Heart left ventricle (tissue), 16 donors: Measurements from ENCODE around the gene PPP1R14B. TPM values are rescaled to one million over a fixed set of nuclear protein-coding genes. Genes with fewer than 3 reads are reported as not detected.

Experiments used
- ATAC-seq, 4 donors: fragments of 200-7000 bp; cut with Tn5 transposase; one replicate each; pipeline ENCODE4 v1.9.1; 2020 to 2022; ENCODE audit warnings: moderate library complexity in 4 of 4, mild to moderate bottlenecking in 3 of 4, moderate number of reproducible peaks in 1 of 4
- DNase-seq, 5 donors: peaks; one replicate each; pipeline ENCODE4 v3.0.0-alpha.2; 2020
- H3K27ac ChIP-seq, 12 donors: fragments of 200-600 bp; sonication (generic) in 4 of 12; one replicate each; pipeline versions ENCODE4 v1.5.0 to v1.8.0; 2016 to 2022; ENCODE audit warnings: mild to moderate bottlenecking in 2 of 12
- H3K27me3 ChIP-seq, 9 donors: fragments of 200-600 bp; sonication (generic) in 2 of 9; one replicate each; pipeline versions ENCODE4 v1.5.1 to v1.8.0; 2016 to 2022; ENCODE audit warnings: mild to moderate bottlenecking in 3 of 9
- H3K36me3 ChIP-seq, 9 donors: fragments of 200-600 bp; sonication (generic) in 2 of 9; one replicate each; pipeline versions ENCODE4 v1.5.0 to v1.8.0; 2018 to 2022; ENCODE audit warnings: mild to moderate bottlenecking in 2 of 9
- H3K4me1 ChIP-seq, 12 donors: fragments of 200-600 bp; sonication (generic) in 4 of 12; one replicate each; pipeline versions ENCODE4 v1.5.0 to v1.8.0; 2016 to 2022; ENCODE audit warnings: mild to moderate bottlenecking in 3 of 12
- H3K4me3 ChIP-seq, 12 donors: fragments of 200-600 bp; sonication (generic) in 4 of 12; one replicate each; pipeline versions ENCODE4 v1.5.0 to v1.8.0; 2017 to 2022; ENCODE audit warnings: mild to moderate bottlenecking in 9 of 12, moderate library complexity in 4 of 12
- H3K9me3 ChIP-seq, 12 donors: fragments of 200-600 bp; sonication (generic) in 4 of 12; one replicate each; pipeline versions ENCODE4 v1.5.0 to v1.8.0; 2016 to 2022; ENCODE audit warnings: mild to moderate bottlenecking in 1 of 12
- CTCF ChIP-seq, 12 donors: fragments of 200-600 bp; sonication (generic) in 4 of 12; IDR thresholded peaks; one replicate each; pipeline versions ENCODE4 v1.5.0 to v1.8.0; 2018 to 2022; ENCODE audit warnings: antibody characterized with exemption in 12 of 12, mild to moderate bottlenecking in 5 of 12
- POLR2A ChIP-seq, 2 donors: fragments of 450-650 bp; IDR thresholded peaks; one replicate each; pipeline ENCODE4 v1.6.1; 2017; ENCODE audit warnings: antibody characterized with exemption in 2 of 2, mild to moderate bottlenecking in 2 of 2, moderate library complexity in 2 of 2
- WGBS, 4 donors: extraction: QIAGEN DNeasy Blood & Tissue Kit in 2 of 4; methylation state at CpG; one replicate each; pipeline versions ENCODE4 v1.1.5 to v1.1.7; 2013 to 2018; 5-methylcytosine and 5-hydroxymethylcytosine counted together
- intact Hi-C, 10 donors: fragments of 100-400 bp; cut with DNase I; formaldehyde crosslinking; loops; one replicate each; pipeline versions ENCODE4 v1.11.1 to v1.14.2; 2022
- polyA plus RNA-seq, 2 donors: library from polyadenylated mRNA; stranded (reverse); fragments of 200-250 nt; gene quantifications; one replicate each; pipeline ENCODE4 v1.2.3, GENCODE V29; 2013
- total RNA-seq, 9 donors: library from RNA; depleted of rRNA in 2 of 9; stranded (reverse); fragments of >200 nt in 2 of 9; fragmentation: NEBNext Ultra II Directional in 3 of 9; extraction: Animal tissue kit (Norgen Biotek cat#: 25700) in 3 of 9; gene quantifications; one replicate each; pipeline versions ENCODE4 v1.1.0 to v1.2.4, GENCODE V29; 2016 to 2023
- donor health status: ischemic (EF 13 %, LVEDD 7.1; RV severe dilation, severe dysfunction).
- donor health status: healthy with polysubstance abuse.
- donor health status: DM: no; HTN: yes; CAD: no.
- donor health status: DM: no; HTN: no; CAD: no.
- donor health status: ischemic (EF 25% LVEDD 6.9; RV normal size, moderate dysfunction).
- donor health status: ischemic (EF 25% LVEDD 5.7; RV mildly dilated, moderate dysfunction).
- donor health status: healthy.
- donor health status: DM: yes; HTN: yes; CAD: no.
- donor health status: ischemic (EF 35%, LVEDD 5.7; RV mildly dilated, moderate dysfunction).
- donor health status: nonischemic (EF 11% LVEDD 7.7; RV severe dilation, severe dysfunction).
- donor health status: DM: yes; HTN: yes; CAD: no.
- donor health status: PGD.
- donor health status: ischemic (EF 29% LVEDD 5.4; RV normal size, mild dysfunction).
- donor health status: nonischemic (EF 23%, LVEDD 6.1; RV moderate dilation, normal function).

The PPP1R14B gene
- total and polyA plus RNA-seq, 11 donors: 69.6 to 244 (median 108) TPM

DNA sequence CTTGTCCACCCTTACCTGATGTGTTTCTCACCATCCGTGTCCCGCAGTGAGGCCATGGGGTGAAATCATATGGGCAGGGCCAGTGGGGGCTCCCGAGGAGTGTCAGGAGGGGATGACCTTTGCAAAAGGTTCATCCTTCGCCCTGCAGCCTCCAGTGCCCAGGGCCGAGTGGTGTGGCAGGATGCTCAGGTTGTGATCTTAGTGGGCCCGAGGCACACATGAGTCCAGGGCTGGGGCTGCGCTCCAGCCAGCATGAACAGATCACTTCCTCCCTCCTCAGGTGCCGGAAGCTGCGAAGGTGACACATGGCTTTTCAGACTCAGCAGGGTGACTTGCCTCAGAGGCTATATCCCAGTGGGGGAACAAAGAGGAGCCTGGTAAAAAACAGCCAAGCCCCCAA lies 8.7 kb downstream of the PPP1R14B start:
- intact Hi-C loops: no loop called here
- ATAC-seq (no peak), DNase-seq (peak in 1 of 5 donors; percentile 37)
- H3K27me3 ChIP-seq: no peaks in the 10 kb centered on the region
- H3K9me3 ChIP-seq: no peaks in the 10 kb centered on the region
- peaks cover 0 to 26% (median 18%) of the 10 kb centered on the region in 9 donors for H3K36me3 ChIP-seq
- WGBS, 4 donors: 82 to 93% (median 92%) methylated on average over 6 to 9 of the region's 9 CpGs
- H3K4me1 ChIP-seq: peaks cover 0 to 70% (median 35%) of the 10 kb centered on the region in 12 donors
- TF ChIP-seq CTCF (IDR thresholded peaks at IDR 0.05): no peak
- no peak overlapping the region for H3K4me3 ChIP-seq
- peak overlapping the region in 4 of 12 donors; percentile 5 to 99 (median 38) for H3K27ac ChIP-seq

DNA sequence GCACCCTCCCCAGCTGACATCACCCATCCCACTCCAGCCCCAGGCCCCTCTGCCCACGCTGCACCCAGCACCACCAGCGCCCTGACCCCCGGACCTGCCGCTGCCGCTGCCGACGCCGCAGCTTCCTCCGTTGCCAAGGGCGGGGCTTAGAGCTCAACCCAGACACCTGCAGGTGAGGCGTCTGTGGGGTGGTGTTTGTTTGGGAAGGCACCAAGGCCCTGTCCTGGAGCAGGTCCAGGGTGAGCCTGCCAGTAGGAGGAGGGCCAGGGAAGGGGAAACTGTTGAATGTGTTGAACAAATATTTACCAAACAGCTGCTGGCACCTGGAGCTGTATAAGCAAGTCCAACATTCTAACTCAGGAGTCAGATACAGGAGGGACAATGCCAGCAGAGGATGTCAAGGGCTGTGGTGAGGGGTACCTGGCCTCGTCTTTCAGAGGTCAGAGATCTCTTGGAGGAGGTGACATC lies 9.2 kb downstream of the PPP1R14B start:
- no peak for TF ChIP-seq CTCF (IDR thresholded peaks at IDR 0.05)
- TF ChIP-seq POLR2A (IDR thresholded peaks at IDR 0.05): no peak
- H3K4me1 ChIP-seq: peaks cover 0 to 64% (median 31%) of the 10 kb centered on the region in 12 donors

DNA sequence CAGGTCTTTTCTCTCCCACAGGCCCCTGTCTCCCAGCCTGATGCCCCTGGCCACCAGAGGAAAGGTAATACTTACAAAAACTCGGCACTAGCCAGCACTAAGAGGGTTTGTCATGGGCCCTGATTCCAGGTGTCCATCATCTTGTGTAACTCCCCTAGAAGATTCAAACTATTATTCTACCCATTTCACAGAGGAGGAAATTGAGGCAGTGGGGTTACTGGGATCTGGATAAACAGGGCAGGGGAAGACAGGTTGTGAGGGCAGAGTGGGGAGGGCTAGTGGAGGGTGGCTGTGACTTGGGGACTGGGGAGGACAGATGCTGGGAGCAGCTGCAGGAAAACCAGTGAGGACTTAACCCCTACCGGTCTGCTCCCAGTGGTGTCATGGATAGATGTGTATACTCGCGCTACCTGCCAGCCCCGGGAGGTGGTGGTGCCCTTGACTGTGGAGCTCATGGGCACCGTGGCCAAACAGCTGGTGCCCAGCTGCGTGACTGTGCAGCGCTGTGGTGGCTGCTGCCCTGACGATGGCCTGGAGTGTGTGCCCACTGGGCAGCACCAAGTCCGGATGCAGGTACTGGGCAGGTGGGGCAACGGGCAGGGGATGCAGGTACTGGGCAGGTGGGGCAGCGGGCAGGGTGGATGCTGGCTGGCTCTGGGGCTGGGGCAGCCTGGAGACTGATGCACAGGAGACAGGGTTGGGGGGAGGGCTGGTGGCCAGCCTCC lies 11.1 kb downstream of the PPP1R14B start:
- Histone ChIP-seq H3K4me3 (peak overlapping the region; percentile 71 to 93 (median 81)), H3K27me3 (no peaks in the 10 kb centered on the region), H3K36me3 (peaks cover 0 to 25% (median 18%) of the 10 kb centered on the region in 9 donors), H3K9me3 (no peaks in the 10 kb centered on the region), H3K4me1 (peaks cover 0 to 72% (median 34%) of the 10 kb centered on the region in 12 donors), H3K27ac (peak overlapping the region in 11 of 12 donors; percentile 85 to 96 (median 93))
- DNase-seq: peak in 1 of 5 donors; percentile 10
- TF ChIP-seq POLR2A (IDR thresholded peaks at IDR 0.05) (no peak), CTCF (IDR thresholded peaks at IDR 0.05) (no peak)
- WGBS, 4 donors: 77 to 81% (median 80%) methylated on average over 8 to 12 of the region's 12 CpGs
- intact Hi-C loops: no loop called here
- ATAC-seq: no peak

More for the DNA sequence above, 9.2 kb downstream of the PPP1R14B start:
- Histone ChIP-seq H3K36me3 (peaks cover 0 to 25% (median 18%) of the 10 kb centered on the region in 9 donors), H3K4me3 (no peak overlapping the region), H3K27ac (peak overlapping the region in 5 of 12 donors; percentile 2 to 99 (median 25)), H3K27me3 (no peaks in the 10 kb centered on the region), H3K9me3 (no peaks in the 10 kb centered on the region)
- intact Hi-C loops: no loop called here
- WGBS, 4 donors: 69 to 87% (median 73%) methylated on average over 12 of the region's 12 CpGs
- DNase-seq (peak in 2 of 5 donors; percentile 22 to 63), ATAC-seq (no peak)

DNA sequence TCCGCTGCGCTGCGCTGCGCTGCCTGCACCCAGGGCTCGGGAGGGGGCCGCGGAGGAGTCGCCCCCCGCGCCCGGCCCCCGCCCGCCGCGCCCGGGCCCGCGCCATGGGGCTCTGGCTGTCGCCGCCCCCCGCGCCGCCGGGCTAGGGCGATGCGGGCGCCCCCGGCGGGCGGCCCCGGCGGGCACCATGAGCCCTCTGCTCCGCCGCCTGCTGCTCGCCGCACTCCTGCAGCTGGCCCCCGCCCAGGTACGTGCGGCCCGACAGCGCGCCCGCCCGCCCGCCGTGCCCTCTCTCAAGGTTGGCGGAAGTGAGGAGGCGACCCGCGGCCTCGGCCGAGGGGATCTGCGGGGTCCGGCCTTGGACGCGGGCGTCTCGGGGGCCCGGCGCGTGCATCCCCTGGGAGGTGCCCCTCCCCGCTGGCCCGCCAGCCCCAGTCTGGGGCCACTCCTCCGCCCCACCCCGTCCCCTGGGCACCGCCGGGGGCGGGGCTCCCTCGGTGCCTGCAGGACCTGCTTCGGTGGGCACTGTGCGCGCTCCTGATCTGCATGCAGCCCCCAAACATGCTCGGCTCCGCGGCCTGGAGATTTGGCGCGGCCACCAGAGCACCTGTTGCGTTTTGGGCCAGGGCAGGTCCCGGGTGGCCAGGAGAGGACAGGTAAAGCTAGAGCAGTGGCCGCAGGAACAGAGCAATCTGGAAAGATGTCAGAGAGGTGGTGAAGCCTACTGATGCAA lies 11.9 kb downstream of the PPP1R14B start:
- intact Hi-C loops: no loop called here

More for the DNA sequence above, 11.9 kb downstream of the PPP1R14B start:
- H3K9me3 ChIP-seq: no peaks in the 10 kb centered on the region
- H3K36me3 ChIP-seq: peaks cover 0 to 25% (median 18%) of the 10 kb centered on the region in 9 donors
- ATAC-seq (peak in 3 of 4 donors; percentile 21 to 52 (median 35)), DNase-seq (peak in 4 of 5 donors; percentile 59 to 75 (median 62))
- peaks cover 0 to 68% (median 30%) of the 10 kb centered on the region in 12 donors for H3K4me1 ChIP-seq
- H3K27ac ChIP-seq: peak overlapping the region; percentile 57 to 96 (median 92)
- H3K27me3 ChIP-seq: no peaks in the 10 kb centered on the region
- 2 to 29% (median 5%) methylated on average over 1 to 80 of the region's 80 CpGs for WGBS, 4 donors
- H3K4me3 ChIP-seq: peak overlapping the region; percentile 71 to 93 (median 81)
- TF ChIP-seq CTCF (IDR thresholded peaks at IDR 0.05) (peak in 3 of 12 donors; percentile 8 to 32 (median 22)), POLR2A (IDR thresholded peaks at IDR 0.05) (peak in 1 of 2 donors; percentile 42)
